HepG2 (cell line): ENCODE data around the gene PAFAH1B2. TPM values are rescaled to one million over a fixed set of nuclear protein-coding genes. Genes with fewer than 3 reads are reported as not detected.

Experiments used
- ATAC-seq: fragments of 200-7000 bp; cut with Tn5 transposase; 3 replicates; pipeline ENCODE4 v1.9.1; 2020; ENCODE audit warnings: mild to moderate bottlenecking, moderate library complexity
- BruUV-seq: library from RNA; stranded (reverse); fragments of 400-500 nt; replicated peaks from 2 replicates; lab custom pipeline; 2021; lab: Mats Ljungman, UMichigan
- CTCF ChIA-PET: fragments of 300-600 bp; formaldehyde crosslinking; extraction: SDS; loops from one replicate; lab custom pipeline; 2021; ENCODE audit warnings: low total read pairs, inconsistent platforms, low intra/inter-chr PET ratio; lab: Yijun Ruan, JAX
- POLR2A ChIA-PET: fragments of 350-600 bp; sonication (Branson Sonifier 250); formaldehyde crosslinking; loops from one replicate; lab custom pipeline; 2020; ENCODE audit warnings: antibody characterized with exemption, inconsistent platforms; lab: Yijun Ruan, JAX
- DNase-seq: peaks from one replicate; pipeline ENCODE4 v3.0.0-alpha.2; 2015; ENCODE audit warnings: low spot score
- FAIRE-seq: peaks from 3 replicates; lab custom pipeline; 2011; peaks lifted over from hg19 to GRCh38; lab: Jason Lieb, UNC
- H2AFZ ChIP-seq: one replicate; pipeline ENCODE4 v1.6.1; 2011; ENCODE audit warnings: low read length, inconsistent platforms
- H3K27ac ChIP-seq: fragments of 300-600 bp; 3 replicates; pipeline ENCODE4 v1.8.0; 2011; ENCODE audit warnings: mixed run types, mild to moderate bottlenecking, mixed read lengths, low read length, inconsistent platforms; ENCODE audit not compliant: insufficient read depth; ENCODE audit errors: extremely low read length
- H3K27me3 ChIP-seq, 2 experiments: fragments of 200-600 bp in 1 of 2; 2 replicates in 1 of 2; 3 replicates in 1 of 2; pipeline versions ENCODE4 v1.6.0 to v1.8.0; 2011; ENCODE audit warnings: low read length in 2 of 2, mild to moderate bottlenecking in 2 of 2, moderate library complexity in 2 of 2, inconsistent platforms in 1 of 2; ENCODE audit not compliant: insufficient read depth in 2 of 2, control insufficient read depth in 1 of 2
- H3K36me3 ChIP-seq, 2 experiments: fragments of 200-600 bp in 1 of 2; replicated peaks in 1 of 2; 2 replicates in 1 of 2; 3 replicates in 1 of 2; pipeline versions ENCODE4 v1.5.1 to v1.8.0; 2011; ENCODE audit warnings: low read length in 2 of 2, inconsistent platforms in 1 of 2; ENCODE audit not compliant: insufficient read depth in 2 of 2, control insufficient read depth in 1 of 2
- H3K4me1 ChIP-seq: 2 replicates; pipeline ENCODE4 v1.5.1; 2012; ENCODE audit warnings: low read length, inconsistent platforms; ENCODE audit not compliant: insufficient read depth
- H3K4me2 ChIP-seq: 2 replicates; pipeline ENCODE4 v1.6.0; 2011; ENCODE audit warnings: low read depth, low read length, inconsistent platforms
- H3K4me3 ChIP-seq, 3 experiments: fragments of 200-600 bp in 1 of 3; sonication (generic), shearing (Covaris generic) in 1 of 3; replicated peaks in 1 of 3; 2 replicates each; pipeline ENCODE4 v1.5.1; 2011 to 2016; ENCODE audit warnings: low read length in 3 of 3, inconsistent platforms in 2 of 3, low read depth in 2 of 3, mild to moderate bottlenecking in 2 of 3, control low read depth in 1 of 3, mixed read lengths in 1 of 3; ENCODE audit not compliant: insufficient read depth in 1 of 3
- H3K79me2 ChIP-seq: one replicate; pipeline ENCODE4 v1.6.1; 2011; ENCODE audit warnings: low read length, inconsistent platforms; ENCODE audit not compliant: insufficient read depth
- H3K9ac ChIP-seq: 2 replicates; pipeline ENCODE4 v1.6.0; 2011; ENCODE audit warnings: mild to moderate bottlenecking, low read depth, low read length, inconsistent platforms; ENCODE audit not compliant: insufficient read depth
- H3K9me3 ChIP-seq: 2 replicates; pipeline ENCODE4 v1.5.1; 2012; ENCODE audit warnings: mild to moderate bottlenecking, low read length
- H4K20me1 ChIP-seq: 2 replicates; pipeline ENCODE4 v1.6.0; 2011; ENCODE audit warnings: inconsistent platforms, mild to moderate bottlenecking, low read length, moderate library complexity; ENCODE audit not compliant: insufficient read depth
- ERF ChIP-seq: IDR thresholded peaks from 2 replicates; pipeline ENCODE4 v1.6.1; 2018; ENCODE audit warnings: missing biosample characterization, missing genetic modification reagents
- FOXK2 ChIP-seq: fragments of 450-650 bp; IDR thresholded peaks from 2 replicates; pipeline ENCODE4 v1.6.1; 2016
- GABPA ChIP-seq, 2 experiments: IDR thresholded peaks; 2 replicates each; pipeline ENCODE4 v1.6.1; 2011 to 2016; ENCODE audit warnings: low read depth in 2 of 2, low read length in 1 of 2, missing biosample characterization in 1 of 2, missing genetic modification characterization in 1 of 2
- MATR3 ChIP-seq: sonication (generic); formaldehyde crosslinking; IDR thresholded peaks from 2 replicates; pipeline ENCODE4 v1.4.0; 2020; ENCODE audit warnings: missing genetic modification reagents
- NAIF1 ChIP-seq: sonication (generic); formaldehyde crosslinking; IDR thresholded peaks from 2 replicates; pipeline ENCODE4 v1.5.0; 2020; ENCODE audit warnings: mild to moderate bottlenecking, missing genetic modification reagents, borderline replicate concordance
- U2AF1 ChIP-seq: fragments of 200-400 bp; formaldehyde crosslinking; optimal IDR thresholded peaks from 2 replicates; pipeline ENCODE3; 2017; ENCODE audit warnings: mild to moderate bottlenecking, low read depth, low read length
- YY1 ChIP-seq: IDR thresholded peaks from 2 replicates; pipeline ENCODE4 v1.6.1; 2011; ENCODE audit warnings: low read length, low read depth, moderate library complexity, mild to moderate bottlenecking; ENCODE audit not compliant: insufficient read depth, insufficient replicate concordance
- ZBTB20 ChIP-seq: sonication (generic); formaldehyde crosslinking; IDR thresholded peaks from 2 replicates; pipeline ENCODE4 v1.8.1; 2023; ENCODE audit warnings: missing genetic modification reagents, low read depth, mild to moderate bottlenecking, borderline replicate concordance
- ZNF333 ChIP-seq: sonication (generic); formaldehyde crosslinking; IDR thresholded peaks from 2 replicates; pipeline ENCODE4 v1.4.0; 2020; ENCODE audit warnings: mild to moderate bottlenecking, missing genetic modification reagents, borderline replicate concordance
- ZNF431 ChIP-seq: sonication (generic); formaldehyde crosslinking; IDR thresholded peaks from 2 replicates; pipeline ENCODE4 v1.9.0; 2022; ENCODE audit warnings: missing genetic modification reagents, low read depth, mild to moderate bottlenecking, borderline replicate concordance
- ZNF432 ChIP-seq: sonication (generic); formaldehyde crosslinking; IDR thresholded peaks from 2 replicates; pipeline ENCODE4 v1.5.0; 2020; ENCODE audit warnings: missing genetic modification reagents, mild to moderate bottlenecking, borderline replicate concordance
- ZNF570 ChIP-seq: sonication (generic); formaldehyde crosslinking; IDR thresholded peaks from 2 replicates; pipeline ENCODE4 v1.4.0; 2020; ENCODE audit warnings: mild to moderate bottlenecking, missing genetic modification reagents, borderline replicate concordance
- ZNF713 ChIP-seq: sonication (generic); formaldehyde crosslinking; IDR thresholded peaks from 2 replicates; pipeline ENCODE4 v1.4.0; 2020; ENCODE audit warnings: mild to moderate bottlenecking, missing genetic modification reagents
- ZNF747 ChIP-seq: sonication (generic); formaldehyde crosslinking; IDR thresholded peaks from 2 replicates; pipeline ENCODE4 v1.8.1; 2023; ENCODE audit warnings: missing genetic modification reagents, mild to moderate bottlenecking, borderline replicate concordance
- ZNF776 ChIP-seq: sonication (generic); formaldehyde crosslinking; IDR thresholded peaks from 2 replicates; pipeline ENCODE4 v1.4.0; 2020; ENCODE audit warnings: mild to moderate bottlenecking, missing genetic modification reagents
- ZNF878 ChIP-seq: sonication (generic); formaldehyde crosslinking; IDR thresholded peaks from 2 replicates; pipeline ENCODE4 v1.8.1; 2023; ENCODE audit warnings: mild to moderate bottlenecking, missing genetic modification reagents, moderate library complexity
- WGBS: methylation state at CpG from one replicate; pipeline ENCODE4 v1.1.6; 2017; ENCODE audit warnings: low lambda C conversion rate; 5-methylcytosine and 5-hydroxymethylcytosine counted together
- in situ Hi-C: cut with HindIII; loops from 2 replicates; pipeline ENCODE4 v1.10.0; 2017; ENCODE audit warnings: low pct_unique_long_range_greater_than_20kb; ENCODE audit not compliant: extremely low pct_ligation_motif_present
- intact Hi-C: fragments of 100-400 bp; cut with micrococcal nuclease; formaldehyde crosslinking; loops from one replicate; pipeline ENCODE4 v1.10.0; 2022; ENCODE audit not compliant: unreplicated experiment
- polyA plus RNA-seq, 8 experiments: library from polyadenylated mRNA; depleted of rRNA in 3 of 8; stranded (reverse) in 7 of 8; unstranded in 1 of 8; fragments of >200 nt; fragmentation: Illumina TruSeq in 4 of 8; extraction: Trizol in 4 of 8; gene quantifications; 2 replicates each; pipeline versions ENCODE4 v1.2.1 to v1.2.3, GENCODE V29; 2011 to 2016; ENCODE audit warnings: low read depth in 4 of 8, missing spikeins in 1 of 8, mixed read lengths in 1 of 8; ENCODE audit not compliant: insufficient read depth in 1 of 8
- total RNA-seq, 5 experiments: library from RNA; depleted of rRNA; stranded (reverse); fragments of >200 nt; fragmentation: Illumina TruSeq; extraction: Trizol; gene quantifications; 2 replicates each; pipeline ENCODE4 v1.2.3, GENCODE V29; 2016; ENCODE audit warnings: low read depth in 1 of 5

PAFAH1B2 gene
- total and polyA plus RNA-seq, 2 of the 13 experiments (the other 11 are each of a cell fraction or from before 2014, with no cell fraction given) = 28.8 to 104 TPM

- no peaks in the 10 kb centered on the region; a peak in 1 of 5 replicates for H3K27me3 ChIP-seq
- in situ Hi-C loops = loop anchor here (5.0 kb wide), 1 partner anchor 38 kb away; no protein-coding TSS in a partner anchor
- H3K36me3 ChIP-seq = peaks cover 6 to 15% of the 10 kb centered on the region in 2 experiments; a peak in 4 of 5 replicates
- ChIA-PET POLR2A (no interaction called here), CTCF (no interaction called here)
- no peaks in the 10 kb centered on the region; the same call in 1 of the 2 replicates for H4K20me1 ChIP-seq
- H3K4me1 ChIP-seq = peaks cover 37% of the 10 kb centered on the region
- H3K4me3 ChIP-seq = no peak overlapping the region
- no peak overlapping the region for H3K9ac ChIP-seq
- H2AFZ ChIP-seq = no peak overlapping the region
- ATAC-seq = no peak
- WGBS = 94% methylated on average over 9 of the region's 11 CpGs
- intact Hi-C loops = no loop called here
- no peaks in the 10 kb centered on the region for H3K9me3 ChIP-seq
- TF ChIP-seq MATR3 (CRISPR knock-in tag) (no peak), ZNF432 (CRISPR knock-in tag) (no peak), FOXK2 (no peak), ZNF776 (CRISPR knock-in tag) (no peak), NAIF1 (CRISPR knock-in tag) (no peak), ZNF878 (CRISPR knock-in tag) (no peak), ZBTB20 (CRISPR knock-in tag) (no peak), ZNF570 (CRISPR knock-in tag) (no peak), ERF (CRISPR knock-in tag) (no peak), ZNF747 (CRISPR knock-in tag) (no peak), ZNF333 (no peak), YY1 (no peak), U2AF1 (no peak), GABPA (IDR thresholded peaks at IDR 0.05; ENCODE audit: low read depth, low read length) (no peak), GABPA (CRISPR knock-in tag; IDR thresholded peaks at IDR 0.05; ENCODE audit: low read depth) (no peak), ZNF431 (CRISPR knock-in tag) (no peak), ZNF713 (no peak)
- no peak for DNase-seq
- no peak for FAIRE-seq
- no peak overlapping the region for H3K27ac ChIP-seq
- no peak overlapping the region for H3K4me2 ChIP-seq
- peaks cover 6% of the 10 kb centered on the region for H3K79me2 ChIP-seq
- BruUV-seq = no TSS peak
Measured at GRCh38 chr11:117183724-117184349, 39.8 kb downstream of the PAFAH1B2 start.
